HG03439 (cell line): ENCODE data around the gene USP25.

Experiments used
- ATAC-seq: cut with Tn5 transposase; IDR thresholded peaks from one replicate; pipeline ENCODE4 v1.9.1; 2021; ENCODE audit warnings: mild to moderate bottlenecking, moderate library complexity; ENCODE audit not compliant: unreplicated experiment

USP25 gene

GRCh38 chr21:15755125-15755524, 25.3 kb downstream of the USP25 start:
- ATAC-seq = no peak

- ATAC-seq = no peak
These were observed 29.7 kb downstream of the USP25 start for GRCh38 chr21:15759469-15759868.

- ATAC-seq = no peak
These were observed 31.8 kb downstream of the USP25 start for GRCh38 chr21:15761507-15762100.

GRCh38 chr21:15763359-15763758, 33.6 kb downstream of the USP25 start:
- ATAC-seq = no peak

GRCh38 chr21:15764878-15765277, 35.1 kb downstream of the USP25 start:
- no peak for ATAC-seq

- no peak for ATAC-seq
These were observed 37.3 kb downstream of the USP25 start for GRCh38 chr21:15766952-15767603.

- no peak for ATAC-seq
These were observed 38.3 kb downstream of the USP25 start for GRCh38 chr21:15768045-15768601.

- ATAC-seq = no peak
These were observed 39.1 kb downstream of the USP25 start for GRCh38 chr21:15768853-15769252.

GRCh38 chr21:15771311-15771710, 41.5 kb downstream of the USP25 start:
- ATAC-seq = no peak

- ATAC-seq = no peak
These were observed 42.9 kb downstream of the USP25 start for GRCh38 chr21:15772654-15773053.

- ATAC-seq = no peak
These were observed 44.8 kb downstream of the USP25 start for GRCh38 chr21:15774590-15774989.

GRCh38 chr21:15775291-15775690, 45.5 kb downstream of the USP25 start:
- ATAC-seq = no peak

- ATAC-seq = no peak
These were observed 46.2 kb downstream of the USP25 start for GRCh38 chr21:15775981-15776380.

GRCh38 chr21:15776818-15777217, 47.0 kb downstream of the USP25 start:
- no peak for ATAC-seq

GRCh38 chr21:15781986-15782385, 52.2 kb downstream of the USP25 start:
- no peak for ATAC-seq

GRCh38 chr21:15788847-15789523, 59.2 kb downstream of the USP25 start:
- ATAC-seq = no peak

- ATAC-seq = no peak
These were observed 63.3 kb downstream of the USP25 start for GRCh38 chr21:15793109-15793508.

GRCh38 chr21:15793550-15794235, 63.9 kb downstream of the USP25 start:
- ATAC-seq = no peak

GRCh38 chr21:15794277-15794912, 64.6 kb downstream of the USP25 start:
- ATAC-seq = no peak

GRCh38 chr21:15795533-15795932, 65.8 kb downstream of the USP25 start:
- ATAC-seq = no peak
